ENCODE results near the gene SFT2D2.
"Not testable (repeated sequence)": the region's sequence is repeated elsewhere in the genome, so short reads cannot be mapped to it uniquely, and the experiment has no call there.

Gene SFT2D2

GRCh38 chr1:168225476-168226190 is at the start of gene SFT2D2:
Gene SFT2D2, plus strand, starts transcription at chr1:168226004. Its CDS starts 76 bp downstream, at chr1:168226080.
- DNase-seq = peak; percentile 76

DNA sequence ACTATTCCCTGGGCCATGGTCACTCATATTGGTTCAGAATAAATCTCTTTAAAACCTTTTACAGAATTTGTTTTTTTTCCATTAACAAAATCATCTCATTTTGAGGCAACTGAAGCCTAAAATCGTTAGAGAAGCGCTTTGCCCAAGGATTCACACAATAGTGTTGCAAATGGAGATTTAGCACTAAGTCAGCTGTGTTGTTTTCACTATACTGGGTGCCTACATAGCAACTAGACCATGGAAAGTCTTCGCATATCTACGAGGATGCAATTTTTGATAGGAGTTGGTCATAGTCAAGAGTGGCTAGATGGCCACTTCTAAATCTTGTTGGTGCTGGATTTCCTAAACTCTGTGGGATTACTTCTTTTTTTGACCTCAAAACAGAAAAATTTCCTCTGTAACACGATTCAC is 47.6 kb upstream of the SFT2D2 start:
- no peak for DNase-seq

DNA sequence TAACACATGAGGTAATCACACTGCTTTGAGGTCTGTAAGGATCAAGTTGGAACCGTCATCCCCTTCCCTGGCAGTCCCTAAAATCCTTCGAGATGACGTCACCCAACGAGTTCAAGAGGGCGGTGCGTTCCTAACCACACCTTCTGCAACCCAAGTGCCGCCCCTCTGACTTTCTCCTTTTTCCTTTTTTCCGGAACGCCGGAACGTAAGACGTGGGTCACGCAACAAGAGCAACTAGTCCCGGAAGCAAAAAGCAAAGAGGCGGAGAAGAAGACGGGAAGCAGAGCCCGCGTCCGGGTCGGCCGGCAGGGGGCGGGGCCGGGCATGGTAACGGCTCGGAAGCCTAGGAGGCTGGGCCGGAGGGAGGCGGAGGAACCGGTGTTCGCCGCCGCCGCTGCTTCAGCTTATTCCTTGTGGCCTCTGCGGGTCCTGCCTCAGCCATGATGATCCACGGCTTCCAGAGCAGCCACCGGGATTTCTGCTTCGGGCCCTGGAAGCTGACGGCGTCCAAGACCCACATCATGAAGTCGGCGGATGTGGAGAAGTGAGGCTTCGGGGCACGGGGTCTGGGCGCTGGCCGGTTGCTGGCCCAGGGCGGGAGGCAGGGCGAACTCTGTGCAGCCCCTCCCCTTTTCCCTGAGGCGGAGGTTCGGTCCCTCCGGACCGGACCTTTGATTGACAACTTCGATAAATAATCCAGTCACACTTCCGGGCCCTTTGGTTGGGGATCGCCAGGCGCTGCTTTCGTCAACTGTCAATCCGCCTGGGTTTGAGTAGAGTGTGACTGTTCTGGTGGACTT is 47.0 kb upstream of the SFT2D2 start, which contains the start of gene TIPRL:
TIPRL (plus strand) TSS at position 325 of the 800 bp plus-strand sequence; CDS start at position 441, 116 bp downstream.
- peak; percentile 95 for DNase-seq

DNA sequence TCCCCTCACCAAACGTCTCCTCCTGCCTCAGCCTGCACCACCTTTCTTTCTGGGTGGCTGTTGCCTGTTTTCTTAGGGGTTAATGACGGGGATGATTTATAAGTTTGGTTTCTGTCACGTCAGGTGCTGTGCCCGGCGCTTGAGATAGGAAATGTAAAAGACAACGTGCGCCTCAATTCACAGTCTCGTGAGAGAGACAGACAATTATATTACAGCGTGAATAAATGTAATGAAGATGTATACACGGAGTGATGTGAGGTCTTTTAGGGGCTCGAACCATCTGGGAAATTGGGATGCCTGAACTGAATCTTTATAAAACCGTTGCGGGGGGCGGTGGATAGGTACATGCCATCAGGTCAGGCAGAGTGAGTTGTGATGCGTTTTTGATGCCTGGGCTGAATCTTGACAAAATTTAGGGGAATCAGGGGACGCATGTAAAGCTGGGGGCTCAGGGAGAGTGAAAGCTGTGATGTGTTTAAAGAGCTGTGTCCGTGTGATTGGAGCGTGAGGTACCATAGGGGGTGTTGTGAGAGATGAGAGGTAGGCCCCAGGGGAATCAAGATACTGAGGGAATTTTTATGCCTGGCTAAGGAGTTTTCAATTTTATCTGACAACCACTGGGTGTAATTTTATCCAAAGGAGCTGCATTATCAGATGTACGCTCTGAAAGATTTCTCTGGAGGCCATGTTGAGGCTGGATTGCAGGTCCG is 46.2 kb upstream of the SFT2D2 start:
- peak; percentile 12 for DNase-seq

DNA sequence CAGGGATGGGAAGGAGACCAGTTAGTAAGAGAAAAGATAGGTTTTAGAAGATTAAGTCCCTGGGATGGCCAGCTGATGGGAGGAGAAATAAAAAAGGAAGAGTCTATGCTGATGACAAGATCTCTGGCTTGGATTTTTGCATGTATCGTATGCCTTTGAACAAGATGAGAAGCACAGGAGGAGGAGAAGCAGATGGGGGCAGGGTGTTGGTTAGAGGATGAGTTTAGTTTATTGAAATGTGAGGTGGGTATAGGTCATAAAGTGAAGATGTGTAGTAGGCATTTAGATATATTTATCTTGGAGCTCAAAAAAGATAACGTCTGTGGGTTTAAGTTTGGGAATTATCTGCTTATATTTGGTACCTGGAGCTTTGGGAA is 45.7 kb upstream of the SFT2D2 start:
- peak; percentile 7 for DNase-seq

DNA sequence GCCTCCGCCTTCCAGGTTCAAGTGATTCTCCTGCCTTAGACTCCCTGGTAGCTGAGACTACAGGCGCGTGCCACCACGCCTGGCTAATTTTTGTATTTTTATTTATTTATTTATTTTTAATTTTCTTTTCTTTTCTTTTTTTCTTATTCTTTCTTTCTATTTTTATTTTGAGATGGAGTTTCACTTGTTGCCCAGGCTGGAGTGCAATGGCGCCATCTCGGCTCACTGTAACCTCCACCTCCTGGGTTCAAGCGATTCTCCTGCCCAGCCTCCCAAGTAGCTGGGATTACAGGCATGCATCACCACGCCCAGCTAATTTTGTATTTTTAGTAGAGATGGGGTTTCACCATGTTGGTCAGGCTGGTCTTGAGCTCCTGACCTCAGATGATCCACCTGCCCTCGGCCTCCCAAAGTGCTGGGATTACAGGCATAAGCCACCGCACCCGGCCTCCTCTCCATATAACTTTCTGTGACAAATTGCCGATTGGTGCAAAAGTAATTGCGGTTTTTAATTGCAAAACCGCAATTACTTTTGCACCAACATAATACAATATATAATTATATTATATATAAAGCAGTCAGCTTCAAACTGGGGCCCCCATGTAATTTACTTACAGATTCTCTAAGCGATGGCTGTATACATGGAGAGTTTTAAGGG is 44.6 kb upstream of the SFT2D2 start:
- DNase-seq = not testable (repeated sequence)

DNA sequence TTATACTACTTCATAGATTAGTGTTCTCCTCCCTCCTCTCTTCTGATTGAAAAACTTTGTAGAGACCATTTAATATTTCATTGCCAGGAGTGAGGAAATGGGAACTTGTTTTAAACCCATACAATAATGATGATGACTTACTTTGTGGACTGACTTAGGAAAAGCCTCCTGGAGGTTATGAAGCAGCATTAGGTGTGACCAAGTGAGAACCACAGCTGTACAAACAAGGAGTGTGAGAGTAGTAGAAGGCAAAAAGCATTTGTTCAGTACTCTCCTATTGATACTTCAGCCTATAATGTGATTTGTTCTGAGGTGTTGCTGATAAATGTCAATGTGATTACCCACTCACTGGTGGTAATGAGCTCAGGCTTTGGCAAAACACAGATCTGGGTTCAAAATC is 38.6 kb upstream of the SFT2D2 start:
- no peak for DNase-seq

DNA sequence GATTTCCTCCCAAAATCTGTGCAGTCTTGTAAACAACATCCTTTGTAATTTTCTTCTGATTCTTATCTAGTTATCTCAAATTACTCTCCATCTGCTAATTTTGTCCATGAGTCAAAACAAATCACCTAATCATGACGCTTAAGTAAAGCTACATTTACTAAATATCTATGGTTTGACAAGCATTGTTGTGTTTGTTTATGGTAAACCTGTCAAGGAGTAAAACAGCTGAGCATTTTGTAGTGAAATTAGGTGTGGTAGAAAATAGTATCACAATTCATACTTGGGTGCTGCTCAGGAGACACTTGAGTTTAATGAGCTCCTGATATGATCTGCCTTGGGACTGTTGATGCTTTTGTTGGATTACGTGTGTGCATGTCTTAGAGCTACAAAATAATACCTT is 35.4 kb upstream of the SFT2D2 start:
- no peak for DNase-seq

DNA sequence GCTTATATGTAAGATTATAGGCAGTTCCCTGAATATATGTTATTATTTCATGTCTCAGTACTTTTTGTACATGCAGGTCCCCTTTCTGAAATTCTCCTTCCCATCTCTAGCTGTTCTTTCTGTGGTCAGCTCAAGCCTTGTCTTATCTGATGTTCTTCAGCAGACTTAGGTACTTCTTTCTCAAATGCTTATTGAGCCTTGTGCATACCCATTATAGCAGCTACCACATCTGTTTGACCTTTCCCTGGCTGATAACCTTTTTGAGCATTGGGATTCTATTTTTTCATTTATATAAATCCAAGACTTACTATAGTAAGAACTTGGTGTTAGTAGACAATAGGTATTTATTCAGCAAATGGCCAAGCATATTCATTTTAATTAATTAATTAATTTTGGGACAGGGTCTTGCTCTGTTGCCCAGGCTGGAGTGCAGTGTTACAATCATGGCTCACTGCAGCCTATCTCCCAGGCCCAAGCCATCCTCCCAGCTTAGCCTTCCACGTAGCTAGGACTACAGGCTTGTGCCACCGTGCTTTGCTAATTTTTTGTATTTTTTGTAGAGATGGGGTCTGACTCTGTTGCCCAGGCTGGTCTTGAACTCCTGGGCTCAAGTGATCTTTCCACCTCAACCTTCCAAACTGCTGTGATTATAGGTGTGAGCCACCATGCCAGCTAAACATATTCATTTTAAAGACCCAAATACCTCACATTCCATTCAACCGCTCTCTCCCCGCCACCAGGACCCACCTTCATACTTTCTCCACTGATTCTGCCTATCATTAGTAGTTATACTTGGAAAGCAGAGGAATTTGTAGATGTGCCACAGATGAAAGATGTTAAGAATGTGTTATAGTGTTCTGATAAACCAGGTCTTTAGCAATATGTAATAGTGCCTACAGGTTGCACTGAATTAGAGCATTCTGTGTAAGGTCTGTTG is 30.3 kb upstream of the SFT2D2 start:
- DNase-seq = no peak

- no peak for DNase-seq
Measured at GRCh38 chr1:168199056-168199455, 26.7 kb upstream of the SFT2D2 start.

- DNase-seq = no peak
Measured at GRCh38 chr1:168202941-168203654, 22.7 kb upstream of the SFT2D2 start.

- no peak for DNase-seq
Measured at GRCh38 chr1:168206111-168206510, 19.7 kb upstream of the SFT2D2 start.

DNA sequence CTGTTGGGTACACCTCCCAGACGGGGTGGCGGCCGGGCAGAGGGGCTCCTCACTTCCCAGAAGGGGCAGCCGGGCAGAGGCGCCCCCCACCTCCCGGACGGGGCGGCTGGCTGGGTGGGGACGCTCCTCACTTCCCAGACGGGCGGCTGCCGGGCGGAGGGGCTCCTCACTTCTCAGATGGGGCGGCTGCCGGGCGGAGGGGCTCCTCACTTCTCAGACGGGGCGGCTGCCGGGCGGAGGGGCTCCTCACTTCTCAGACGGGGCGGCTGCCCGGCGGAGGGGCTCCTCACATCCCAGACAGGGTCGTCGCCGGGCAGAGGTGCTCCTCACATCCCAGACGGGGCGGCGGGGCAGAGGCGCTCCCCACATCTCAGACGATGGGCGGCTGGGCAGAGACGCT is 18.1 kb upstream of the SFT2D2 start:
- not testable (repeated sequence) for DNase-seq

- DNase-seq = no peak
Measured at GRCh38 chr1:168210312-168210711, 15.5 kb upstream of the SFT2D2 start.

DNA sequence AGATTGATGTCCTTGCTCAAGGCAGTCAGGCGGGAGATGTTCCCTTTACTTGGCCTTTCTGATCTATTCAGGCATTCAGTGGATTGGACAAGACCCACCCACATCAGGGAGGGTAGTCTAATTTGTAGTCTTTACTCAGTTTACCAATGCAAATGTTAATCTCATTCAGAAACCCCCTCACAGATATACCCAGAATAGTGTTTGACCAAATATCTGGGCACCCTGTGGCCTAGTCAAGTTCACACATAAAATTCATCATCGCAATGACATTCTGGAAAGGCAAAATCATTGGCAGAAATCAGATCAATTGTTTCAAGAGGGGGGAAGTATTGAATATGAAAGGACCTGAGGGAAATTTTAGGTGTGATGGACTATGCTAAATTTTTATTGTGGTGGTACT is 12.5 kb upstream of the SFT2D2 start:
- DNase-seq = no peak

DNA sequence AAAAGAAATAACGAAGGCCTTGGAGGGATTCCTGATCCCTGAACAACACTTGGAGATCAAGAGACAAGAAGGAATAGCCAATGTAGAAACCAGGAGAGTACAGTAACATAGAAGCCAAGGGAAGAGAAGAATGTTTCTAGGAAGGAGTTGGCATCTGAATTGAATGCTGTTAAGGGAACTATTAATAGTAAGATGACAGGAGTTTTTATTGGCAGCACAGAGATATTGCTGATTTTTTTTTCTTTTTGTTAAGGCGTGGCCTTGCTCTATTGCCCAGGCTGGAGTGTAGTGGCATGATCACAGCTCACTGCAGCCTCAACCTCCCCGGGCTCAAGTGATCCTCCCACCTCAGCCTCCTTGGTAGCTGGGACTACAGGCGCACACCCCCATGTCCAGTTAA is 9.6 kb upstream of the SFT2D2 start:
- DNase-seq = no peak

DNA sequence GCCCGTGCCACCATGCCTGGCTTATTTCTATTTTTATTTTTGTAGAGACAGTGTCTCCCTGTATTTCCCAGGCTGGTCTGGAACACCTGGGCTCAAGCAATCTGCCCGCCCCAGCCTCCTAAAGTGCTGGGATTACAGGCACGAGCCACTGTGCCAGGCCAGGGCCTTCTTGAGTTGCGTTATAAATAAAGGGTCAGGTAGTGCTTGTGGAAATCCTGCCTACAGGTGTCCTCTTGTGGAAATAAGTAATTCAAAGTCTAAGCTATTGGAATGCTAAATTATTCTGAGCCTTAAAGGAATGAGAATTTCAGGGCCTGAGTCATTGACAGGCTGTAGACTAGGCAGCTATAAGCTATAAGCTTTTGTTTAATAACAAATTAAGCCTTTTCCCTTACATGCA is 8.1 kb upstream of the SFT2D2 start:
- no peak for DNase-seq

- DNase-seq = no peak
Measured at GRCh38 chr1:168218658-168219057, 7.1 kb upstream of the SFT2D2 start.

GRCh38 chr1:168220470-168220871 is 5.3 kb upstream of the SFT2D2 start:
- no peak for DNase-seq

GRCh38 chr1:168221275-168221674 is 4.5 kb upstream of the SFT2D2 start:
- DNase-seq = no peak

DNA sequence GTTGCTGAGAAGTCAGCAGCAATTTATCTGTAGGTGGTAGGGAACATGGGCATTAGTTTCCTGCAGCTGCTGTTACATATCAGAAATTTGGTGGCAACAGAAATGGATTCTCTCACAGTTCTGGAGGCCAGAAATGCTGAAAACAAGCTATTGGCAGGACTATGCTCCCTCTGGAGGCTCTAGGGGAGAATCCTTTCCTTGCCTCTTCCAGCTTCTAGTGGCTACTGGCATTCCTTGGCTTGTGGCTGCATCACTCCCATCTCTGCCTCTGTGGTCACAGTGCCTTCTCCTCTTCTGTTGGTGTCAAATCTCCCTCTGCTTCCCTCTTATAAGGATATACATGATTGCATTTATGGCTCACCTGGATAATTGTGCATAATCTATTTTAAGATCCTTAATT is 2.5 kb upstream of the SFT2D2 start:
- no peak for DNase-seq

Data from CD4-positive, alpha-beta T cell treated with Interleukin-17A for 1 hour (primary cell).